ENCODE data around the gene REEP1. TPM values are rescaled to one million over a fixed set of nuclear protein-coding genes. Genes with fewer than 3 reads are reported as not detected.
A peak's percentile ranks its signal among the peaks of the same experiment; 100 is the strongest.

REEP1 gene
- total RNA-seq, 1 donor from 2014 or later, result 12.0 TPM

GRCh38 chr2:86243950-86244733 lies 93.3 kb downstream of the REEP1 start:
- Mint-ChIP-seq H3K27ac (peak overlapping the region; percentile 91), H3K36me3 (ENCODE audit: insufficient read depth) (peaks cover 1% of the 10 kb centered on the region), H3K4me3 (ENCODE audit: low read depth) (peak overlapping the region; percentile 30), H3K9me3 (ENCODE audit: low read depth) (no peaks in the 10 kb centered on the region), H3K27me3 (no peaks in the 10 kb centered on the region), H3K4me1 (ENCODE audit: low read depth) (peaks cover 30% of the 10 kb centered on the region)
- peak; percentile 34 for TF ChIP-seq CTCF (IDR thresholded peaks at IDR 0.05; ENCODE audit: unreplicated experiment)
- DNase-seq (ENCODE audit: low spot score, unreplicated experiment), result no peak

GRCh38 chr2:86243272-86243671 lies 94.2 kb downstream of the REEP1 start:
- H3K9me3 Mint-ChIP-seq (ENCODE audit: low read depth), result no peaks in the 10 kb centered on the region
- TF ChIP-seq CTCF (IDR thresholded peaks at IDR 0.05; ENCODE audit: unreplicated experiment), result no peak
- no peaks in the 10 kb centered on the region for H3K27me3 Mint-ChIP-seq
- H3K36me3 Mint-ChIP-seq (ENCODE audit: insufficient read depth), result peaks cover 1% of the 10 kb centered on the region
- peaks cover 30% of the 10 kb centered on the region for H3K4me1 Mint-ChIP-seq (ENCODE audit: low read depth)
- DNase-seq (ENCODE audit: low spot score, unreplicated experiment), result no peak
- no peak overlapping the region for H3K27ac Mint-ChIP-seq
- H3K4me3 Mint-ChIP-seq (ENCODE audit: low read depth), result no peak overlapping the region

GRCh38 chr2:86241611-86242010 lies 95.8 kb downstream of the REEP1 start:
- Mint-ChIP-seq H3K27ac (no peak overlapping the region), H3K4me1 (ENCODE audit: low read depth) (peaks cover 30% of the 10 kb centered on the region), H3K4me3 (ENCODE audit: low read depth) (no peak overlapping the region), H3K27me3 (no peaks in the 10 kb centered on the region), H3K36me3 (ENCODE audit: insufficient read depth) (no peaks in the 10 kb centered on the region), H3K9me3 (ENCODE audit: low read depth) (no peaks in the 10 kb centered on the region)
- no peak for TF ChIP-seq CTCF (IDR thresholded peaks at IDR 0.05; ENCODE audit: unreplicated experiment)
- no peak for DNase-seq (ENCODE audit: low spot score, unreplicated experiment)

GRCh38 chr2:86240251-86240650 lies 97.2 kb downstream of the REEP1 start:
- no peak overlapping the region for H3K27ac Mint-ChIP-seq
- no peak for DNase-seq (ENCODE audit: low spot score, unreplicated experiment)
- H3K4me3 Mint-ChIP-seq (ENCODE audit: low read depth), result no peak overlapping the region
- H3K27me3 Mint-ChIP-seq, result no peaks in the 10 kb centered on the region
- H3K9me3 Mint-ChIP-seq (ENCODE audit: low read depth), result no peaks in the 10 kb centered on the region
- H3K4me1 Mint-ChIP-seq (ENCODE audit: low read depth), result peaks cover 34% of the 10 kb centered on the region
- H3K36me3 Mint-ChIP-seq (ENCODE audit: insufficient read depth), result no peaks in the 10 kb centered on the region
- TF ChIP-seq CTCF (IDR thresholded peaks at IDR 0.05; ENCODE audit: unreplicated experiment), result no peak

GRCh38 chr2:86239745-86240144 lies 97.7 kb downstream of the REEP1 start:
- Mint-ChIP-seq H3K27ac (no peak overlapping the region), H3K9me3 (ENCODE audit: low read depth) (no peaks in the 10 kb centered on the region), H3K36me3 (ENCODE audit: insufficient read depth) (no peaks in the 10 kb centered on the region), H3K27me3 (no peaks in the 10 kb centered on the region), H3K4me3 (ENCODE audit: low read depth) (no peak overlapping the region), H3K4me1 (ENCODE audit: low read depth) (peaks cover 32% of the 10 kb centered on the region)
- DNase-seq (ENCODE audit: low spot score, unreplicated experiment), result no peak
- no peak for TF ChIP-seq CTCF (IDR thresholded peaks at IDR 0.05; ENCODE audit: unreplicated experiment)
